Activated naive CD8-positive, alpha-beta T cell treated with anti-CD3 and anti-CD28 coated beads, Interleukin-2, amount 10 ng/mL, durations not matched to agents 7 days and 5 days (primary cell): ENCODE measurements around the gene SLC16A8. TPM values are rescaled to one million over a fixed set of nuclear protein-coding genes. Genes with fewer than 3 reads are reported as not detected.

ENCODE experiments used
- ATAC-seq: fragments of 150-1000 bp; cut with Tn5 transposase; one replicate; pipeline ENCODE4 v1.10.0; 2021; ENCODE audit warnings: low read depth, moderate library complexity
- POLR2A ChIA-PET: fragments of 350-600 bp; sonication (Branson Sonifier 250); formaldehyde crosslinking; loops from one replicate; lab custom pipeline; 2021; ENCODE audit warnings: antibody characterized with exemption; lab: Charles Lee
- DNase-seq: peaks from one replicate; pipeline ENCODE4 v3.0.0; 2021
- H3K27ac Mint-ChIP-seq: one replicate; pipeline ENCODE4 v1.8.0; 2022; ENCODE audit warnings: mild to moderate bottlenecking, mixed read lengths
- H3K27me3 Mint-ChIP-seq: one replicate; pipeline ENCODE4 v1.8.0; 2022; ENCODE audit warnings: mild to moderate bottlenecking, moderate library complexity, mixed read lengths
- H3K36me3 Mint-ChIP-seq: one replicate; pipeline ENCODE4 v1.8.0; 2021; ENCODE audit warnings: mild to moderate bottlenecking, mixed read lengths
- H3K4me1 Mint-ChIP-seq: one replicate; pipeline ENCODE4 v1.8.0; 2021; ENCODE audit warnings: mixed read lengths
- H3K4me3 Mint-ChIP-seq: one replicate; pipeline ENCODE4 v1.8.0; 2022; ENCODE audit warnings: mild to moderate bottlenecking, moderate library complexity, mixed read lengths
- H3K9me3 Mint-ChIP-seq: one replicate; pipeline ENCODE4 v1.8.0; 2021; ENCODE audit warnings: mixed read lengths
- total RNA-seq, 2 experiments: library from RNA; stranded (reverse); gene quantifications; one replicate each; pipeline ENCODE4 v1.2.3, GENCODE V29; 2021

Gene SLC16A8
- total RNA-seq: not detected

DNA sequence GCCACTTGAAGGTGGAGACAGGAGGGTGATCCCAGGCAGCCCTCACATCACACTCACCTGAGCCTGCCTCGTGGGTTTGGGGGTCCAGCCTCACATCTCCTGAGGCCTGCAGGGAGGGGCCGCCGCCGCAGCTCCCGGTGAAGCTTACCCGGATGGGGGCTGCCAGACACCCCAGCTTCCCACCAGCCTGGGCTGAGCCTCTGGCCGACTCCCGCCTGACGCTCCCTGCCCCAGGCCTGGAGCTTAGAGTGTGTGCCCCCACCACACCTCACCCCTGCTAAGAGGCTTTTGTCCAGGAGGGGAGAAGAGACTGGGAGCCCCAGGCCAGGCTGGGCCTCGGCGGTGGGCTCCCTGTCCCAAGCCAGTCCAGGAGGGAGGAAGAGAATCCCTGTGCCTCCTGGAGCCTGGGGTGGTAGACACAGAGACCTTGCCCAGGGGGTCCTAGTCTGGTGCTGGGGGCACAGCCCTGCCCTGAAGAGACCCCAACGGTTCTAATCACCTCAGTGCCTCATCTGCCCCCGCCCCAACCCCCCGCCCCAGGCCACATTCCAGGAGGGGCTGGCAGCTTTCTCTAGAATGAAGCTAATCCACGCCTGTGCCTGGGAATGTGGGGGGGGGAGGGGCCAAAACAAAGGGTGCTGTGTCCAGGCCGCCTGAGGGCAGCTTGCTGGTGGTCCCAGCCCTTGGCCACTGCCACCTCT is at the start of gene SLC16A8:
TSS of gene SLC16A8 (minus strand) at position 254 of the 701 bp plus-strand sequence. CDS start 1,311 bp downstream, outside the sequence.
- peaks cover 28% of the 10 kb centered on the region for H3K27me3 Mint-ChIP-seq
- no peak within 1 kb of the TSS for H3K27ac Mint-ChIP-seq

GRCh38 chr22:38133331-38133730 is 49.3 kb upstream of the SLC16A8 start:
- peaks cover 9% of the 10 kb centered on the region for H3K36me3 Mint-ChIP-seq
- POLR2A ChIA-PET: no interaction called here
- H3K27ac Mint-ChIP-seq: no peak overlapping the region

More for the DNA sequence above, at the start of gene SLC16A8:
- Mint-ChIP-seq H3K9me3 (no peaks in the 10 kb centered on the region), H3K36me3 (no peaks in the 10 kb centered on the region), H3K4me3 (no peak within 1 kb of the TSS), H3K4me1 (no peaks in the 10 kb centered on the region)
- no peak for DNase-seq
- POLR2A ChIA-PET: no interaction called here
- no peak for ATAC-seq

DNA sequence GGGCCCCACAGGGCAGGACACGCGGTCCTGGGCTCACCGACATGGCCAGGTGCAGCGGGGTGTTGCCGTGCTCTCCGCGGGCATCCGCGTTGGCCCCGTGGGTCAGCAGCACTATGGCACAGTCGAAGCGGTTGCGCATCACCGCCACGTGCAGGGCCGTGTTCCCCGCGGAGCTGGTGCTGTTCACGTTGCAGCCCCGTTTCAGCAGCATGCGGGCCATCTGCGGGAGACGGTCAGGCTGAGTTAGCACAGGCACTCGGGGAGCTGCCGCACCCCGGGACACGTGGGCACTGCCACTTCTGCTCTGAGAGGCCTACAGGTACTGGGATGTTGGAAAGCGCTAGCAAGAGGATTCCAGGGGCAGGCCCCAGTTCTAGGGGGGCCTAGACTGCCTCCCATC is 48.8 kb upstream of the SLC16A8 start:
- H3K27me3 Mint-ChIP-seq: no peaks in the 10 kb centered on the region
- no peaks in the 10 kb centered on the region for H3K9me3 Mint-ChIP-seq
- no peak overlapping the region for H3K4me3 Mint-ChIP-seq
- peaks cover 3% of the 10 kb centered on the region for H3K4me1 Mint-ChIP-seq
- no peak overlapping the region for H3K27ac Mint-ChIP-seq
- DNase-seq: peak; percentile 26
- no peak for ATAC-seq
- POLR2A ChIA-PET: no interaction called here
- H3K36me3 Mint-ChIP-seq: peaks cover 9% of the 10 kb centered on the region

More at GRCh38 chr22:38133331-38133730, 49.3 kb upstream of the SLC16A8 start:
- no peak for ATAC-seq
- Mint-ChIP-seq H3K4me1 (peaks cover 3% of the 10 kb centered on the region), H3K9me3 (no peaks in the 10 kb centered on the region), H3K27me3 (no peaks in the 10 kb centered on the region), H3K4me3 (no peak overlapping the region)
- no peak for DNase-seq

- Mint-ChIP-seq H3K36me3 (peaks cover 9% of the 10 kb centered on the region), H3K4me1 (peaks cover 3% of the 10 kb centered on the region), H3K27ac (no peak overlapping the region), H3K4me3 (no peak overlapping the region), H3K9me3 (no peaks in the 10 kb centered on the region), H3K27me3 (no peaks in the 10 kb centered on the region)
- POLR2A ChIA-PET: no interaction called here
- no peak for DNase-seq
- no peak for ATAC-seq
These were observed 48.2 kb upstream of the SLC16A8 start for GRCh38 chr22:38132136-38132535.

- H3K27ac Mint-ChIP-seq: no peak overlapping the region
- POLR2A ChIA-PET: no interaction called here
- DNase-seq (no peak), ATAC-seq (no peak)
- peaks cover 3% of the 10 kb centered on the region for H3K4me1 Mint-ChIP-seq
- peaks cover 9% of the 10 kb centered on the region for H3K36me3 Mint-ChIP-seq
- no peaks in the 10 kb centered on the region for H3K27me3 Mint-ChIP-seq
- no peak overlapping the region for H3K4me3 Mint-ChIP-seq
- no peaks in the 10 kb centered on the region for H3K9me3 Mint-ChIP-seq
These were observed 47.4 kb upstream of the SLC16A8 start for GRCh38 chr22:38131399-38131798.

GRCh38 chr22:38129856-38130255 is 45.9 kb upstream of the SLC16A8 start:
- H3K27me3 Mint-ChIP-seq: no peaks in the 10 kb centered on the region
- no peak for DNase-seq
- H3K36me3 Mint-ChIP-seq: peaks cover 2% of the 10 kb centered on the region
- ATAC-seq: no peak
- H3K4me3 Mint-ChIP-seq: no peak overlapping the region
- H3K9me3 Mint-ChIP-seq: no peaks in the 10 kb centered on the region
- H3K27ac Mint-ChIP-seq: no peak overlapping the region
- POLR2A ChIA-PET: no interaction called here
- no peaks in the 10 kb centered on the region for H3K4me1 Mint-ChIP-seq

DNA sequence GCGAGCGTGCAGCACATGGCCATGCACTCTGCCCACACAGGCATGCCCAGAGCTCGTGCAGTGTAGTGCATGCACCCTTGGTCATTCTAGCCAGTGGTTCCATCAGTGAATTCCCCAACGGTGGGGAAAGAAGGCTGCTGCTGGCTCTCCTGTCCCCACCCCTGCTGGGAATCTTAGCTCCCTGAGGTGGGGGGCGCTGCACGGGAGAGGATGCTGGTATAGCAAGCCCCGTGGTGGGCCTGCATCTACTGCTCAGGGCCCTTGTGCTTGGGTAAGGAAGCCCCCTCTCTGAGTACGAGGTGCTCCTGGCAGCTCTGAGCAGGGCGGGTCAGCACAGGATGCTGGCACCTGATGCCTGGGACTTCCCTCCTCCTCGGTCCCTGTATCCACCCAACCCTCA is 45.0 kb upstream of the SLC16A8 start:
- H3K36me3 Mint-ChIP-seq: peaks cover 2% of the 10 kb centered on the region
- POLR2A ChIA-PET: no interaction called here
- peaks cover 4% of the 10 kb centered on the region for H3K4me1 Mint-ChIP-seq
- ATAC-seq (no peak), DNase-seq (no peak)
- no peaks in the 10 kb centered on the region for H3K27me3 Mint-ChIP-seq
- H3K27ac Mint-ChIP-seq: no peak overlapping the region
- no peak overlapping the region for H3K4me3 Mint-ChIP-seq
- no peaks in the 10 kb centered on the region for H3K9me3 Mint-ChIP-seq

- Mint-ChIP-seq H3K4me3 (no peak overlapping the region), H3K27ac (no peak overlapping the region), H3K36me3 (peaks cover 2% of the 10 kb centered on the region), H3K9me3 (no peaks in the 10 kb centered on the region), H3K4me1 (peaks cover 9% of the 10 kb centered on the region), H3K27me3 (no peaks in the 10 kb centered on the region)
- DNase-seq (peak; percentile 22), ATAC-seq (no peak)
- POLR2A ChIA-PET: no interaction called here
These were observed 43.9 kb upstream of the SLC16A8 start for GRCh38 chr22:38127869-38128268.

GRCh38 chr22:38126928-38127668 is 43.1 kb upstream of the SLC16A8 start:
- Mint-ChIP-seq H3K27me3 (no peaks in the 10 kb centered on the region), H3K36me3 (peaks cover 1% of the 10 kb centered on the region), H3K4me1 (peaks cover 11% of the 10 kb centered on the region), H3K9me3 (no peaks in the 10 kb centered on the region), H3K27ac (no peak overlapping the region), H3K4me3 (no peak overlapping the region)
- ATAC-seq (no peak), DNase-seq (no peak)
- POLR2A ChIA-PET: interaction anchor here (0.6 kb wide), 1 partner anchor 351 kb away, joined by 3 read pairs; no protein-coding TSS in a partner anchor

GRCh38 chr22:38125751-38126201 is 41.8 kb upstream of the SLC16A8 start:
- no peaks in the 10 kb centered on the region for H3K9me3 Mint-ChIP-seq
- peaks cover 11% of the 10 kb centered on the region for H3K4me1 Mint-ChIP-seq
- H3K27ac Mint-ChIP-seq: no peak overlapping the region
- no peak for ATAC-seq
- no peaks in the 10 kb centered on the region for H3K27me3 Mint-ChIP-seq
- no peak for DNase-seq
- POLR2A ChIA-PET: no interaction called here
- no peak overlapping the region for H3K4me3 Mint-ChIP-seq
- no peaks in the 10 kb centered on the region for H3K36me3 Mint-ChIP-seq

GRCh38 chr22:38125038-38125610 is 41.1 kb upstream of the SLC16A8 start:
- no peaks in the 10 kb centered on the region for H3K36me3 Mint-ChIP-seq
- no peak for DNase-seq
- no peaks in the 10 kb centered on the region for H3K27me3 Mint-ChIP-seq
- no peaks in the 10 kb centered on the region for H3K9me3 Mint-ChIP-seq
- peaks cover 11% of the 10 kb centered on the region for H3K4me1 Mint-ChIP-seq
- no peak overlapping the region for H3K4me3 Mint-ChIP-seq
- POLR2A ChIA-PET: no interaction called here
- H3K27ac Mint-ChIP-seq: no peak overlapping the region
- ATAC-seq: no peak

DNA sequence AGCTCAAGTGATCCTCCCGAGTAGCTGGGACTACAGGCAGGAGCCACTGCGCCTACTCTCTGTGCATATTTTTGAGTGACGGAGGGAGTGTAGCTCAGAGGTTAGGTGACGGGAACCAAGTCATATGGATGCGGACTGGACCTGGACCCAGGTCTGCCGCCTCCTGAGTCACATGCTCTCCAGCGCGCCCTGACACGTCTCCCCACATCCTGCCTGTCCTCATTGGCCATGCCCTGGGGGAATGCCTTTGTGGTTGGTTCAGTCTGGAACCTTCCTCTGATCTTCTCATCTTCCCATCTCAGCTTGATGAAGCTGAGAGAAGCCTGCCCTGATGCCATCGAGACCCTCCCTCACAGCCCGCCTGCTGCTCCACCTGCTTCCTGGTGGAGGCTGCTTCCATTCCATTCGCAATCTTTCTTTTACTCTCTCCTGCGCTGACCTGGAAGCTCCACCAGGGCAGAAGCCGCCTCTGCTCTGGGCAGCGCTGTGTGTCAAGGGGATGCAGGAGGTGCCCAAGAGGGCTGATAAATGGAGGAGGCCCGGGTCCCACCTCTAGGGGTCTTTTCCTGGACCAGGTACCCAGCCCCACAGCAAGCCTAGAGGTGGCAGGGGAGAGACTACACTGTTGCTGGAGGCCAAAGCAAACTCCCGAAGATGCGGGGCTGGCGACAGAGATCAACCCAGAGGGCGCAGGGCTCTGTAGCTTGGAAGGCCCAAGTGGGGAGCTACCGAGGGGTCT is 40.4 kb upstream of the SLC16A8 start:
- POLR2A ChIA-PET: no interaction called here
- Mint-ChIP-seq H3K27ac (no peak overlapping the region), H3K9me3 (no peaks in the 10 kb centered on the region), H3K4me3 (no peak overlapping the region), H3K36me3 (no peaks in the 10 kb centered on the region), H3K27me3 (no peaks in the 10 kb centered on the region), H3K4me1 (peaks cover 11% of the 10 kb centered on the region)
- DNase-seq (no peak), ATAC-seq (no peak)

GRCh38 chr22:38122616-38123015 is 38.6 kb upstream of the SLC16A8 start:
- Mint-ChIP-seq H3K9me3 (no peaks in the 10 kb centered on the region), H3K4me1 (peaks cover 11% of the 10 kb centered on the region), H3K27ac (peak overlapping the region; percentile 63), H3K36me3 (no peaks in the 10 kb centered on the region), H3K27me3 (no peaks in the 10 kb centered on the region), H3K4me3 (no peak overlapping the region)
- no peak for DNase-seq
- POLR2A ChIA-PET: no interaction called here
- no peak for ATAC-seq
